CD14-positive monocyte (primary cell): Measurements from ENCODE around the gene AFG1L. TPM values are rescaled to one million over a fixed set of nuclear protein-coding genes. Genes with fewer than 3 reads are reported as not detected.

ENCODE experiments used
- DNase-seq, 3 donors: peaks; one replicate each; pipeline ENCODE4 v3.0.0-alpha.2; 2011 to 2022
- H2AFZ ChIP-seq: 2 replicates; pipeline ENCODE4 v1.6.0; 2012; ENCODE audit warnings: mild to moderate bottlenecking, low read depth, low read length, inconsistent platforms; ENCODE audit not compliant: insufficient read depth, poor library complexity, severe bottlenecking
- H3K27ac ChIP-seq, 2 donors: 1 replicate in 1 of 2; 2 replicates in 1 of 2; pipeline ENCODE4 v1.5.1; 2012 to 2013; ENCODE audit warnings: low read length in 2 of 2, control low read depth in 1 of 2, inconsistent platforms in 1 of 2, low read depth in 1 of 2, mild to moderate bottlenecking in 1 of 2
- H3K27me3 ChIP-seq, 2 donors: one replicate each; pipeline versions ENCODE4 v1.6.0 to v1.6.1; 2011 to 2013; ENCODE audit warnings: low read length in 2 of 2; ENCODE audit not compliant: control insufficient read depth in 2 of 2, insufficient read depth in 2 of 2
- H3K36me3 ChIP-seq, 2 donors: replicated peaks in 1 of 2; 1 replicate in 1 of 2; 2 replicates in 1 of 2; pipeline versions ENCODE4 v1.5.1 to v1.6.1; 2012 to 2013; ENCODE audit warnings: low read length in 2 of 2, control low read depth in 1 of 2, inconsistent platforms in 1 of 2, mild to moderate bottlenecking in 1 of 2; ENCODE audit not compliant: insufficient read depth in 2 of 2, control insufficient read depth in 1 of 2
- H3K4me1 ChIP-seq, 2 donors: 1 replicate in 1 of 2; 2 replicates in 1 of 2; pipeline versions ENCODE4 v1.5.1 to v1.6.1; 2012 to 2013; ENCODE audit warnings: low read length in 2 of 2, control low read depth in 1 of 2, inconsistent platforms in 1 of 2, mild to moderate bottlenecking in 1 of 2, moderate library complexity in 1 of 2; ENCODE audit not compliant: insufficient read depth in 2 of 2, control insufficient read depth in 1 of 2
- H3K4me2 ChIP-seq: replicated peaks from 2 replicates; pipeline ENCODE3; 2012; ENCODE audit warnings: low read length, moderate library complexity, mild to moderate bottlenecking; ENCODE audit not compliant: poor library complexity, severe bottlenecking; ENCODE audit errors: extremely low read depth
- H3K4me3 ChIP-seq, 3 experiments: fragments of 200-600 bp in 1 of 3; sonication (generic) in 1 of 3; replicated peaks in 1 of 3; 1 replicate in 2 of 3; 2 replicates in 1 of 3; pipeline ENCODE4 v1.5.1; 2011 to 2013; ENCODE audit warnings: low read length in 3 of 3, mild to moderate bottlenecking in 3 of 3, control low read depth in 2 of 3, low read depth in 2 of 3, inconsistent platforms in 1 of 3, moderate library complexity in 1 of 3
- H3K79me2 ChIP-seq: 2 replicates; pipeline ENCODE4 v1.6.0; 2012; ENCODE audit warnings: mild to moderate bottlenecking, control low read depth, inconsistent platforms, low read length, moderate library complexity; ENCODE audit not compliant: insufficient read depth
- H3K9ac ChIP-seq: 2 replicates; pipeline ENCODE4 v1.6.0; 2017; ENCODE audit warnings: low read length, mild to moderate bottlenecking; ENCODE audit not compliant: insufficient read depth, poor library complexity, severe bottlenecking
- H3K9me3 ChIP-seq, 2 donors: replicated peaks in 1 of 2; 1 replicate in 1 of 2; 2 replicates in 1 of 2; pipeline versions ENCODE4 v1.5.1 to v1.6.1; 2012 to 2013; ENCODE audit warnings: low read length in 2 of 2, control low read depth in 1 of 2; ENCODE audit not compliant: control insufficient read depth in 1 of 2, insufficient read depth in 1 of 2
- H4K20me1 ChIP-seq: 2 replicates; pipeline ENCODE4 v1.6.0; 2012; ENCODE audit warnings: mild to moderate bottlenecking, low read length, control low read depth, moderate library complexity; ENCODE audit not compliant: insufficient read depth
- H3K27ac Mint-ChIP-seq, 7 donors: one replicate each; pipeline ENCODE4 v1.8.0; 2020; ENCODE audit warnings: mild to moderate bottlenecking in 7 of 7, mixed read lengths in 7 of 7, moderate library complexity in 6 of 7, inconsistent platforms in 2 of 7
- H3K27me3 Mint-ChIP-seq, 3 donors: one replicate each; pipeline ENCODE4 v1.8.0; 2021 to 2022; ENCODE audit warnings: low read depth in 3 of 3, mild to moderate bottlenecking in 3 of 3, mixed read lengths in 3 of 3, moderate library complexity in 3 of 3, inconsistent platforms in 1 of 3
- H3K36me3 Mint-ChIP-seq, 2 donors: one replicate each; pipeline ENCODE4 v1.8.0; 2020; ENCODE audit warnings: mixed read lengths in 2 of 2, inconsistent platforms in 1 of 2, mild to moderate bottlenecking in 1 of 2
- H3K4me1 Mint-ChIP-seq: one replicate; pipeline ENCODE4 v1.8.0; 2020; ENCODE audit warnings: mild to moderate bottlenecking, mixed read lengths
- H3K4me3 Mint-ChIP-seq, 2 donors: one replicate each; pipeline ENCODE4 v1.8.0; 2020; ENCODE audit warnings: mild to moderate bottlenecking in 2 of 2, mixed read lengths in 2 of 2, moderate library complexity in 1 of 2
- H3K9me3 Mint-ChIP-seq, 7 donors: one replicate each; pipeline ENCODE4 v1.8.0; 2020 to 2022; ENCODE audit warnings: mixed read lengths in 7 of 7, mild to moderate bottlenecking in 6 of 7, moderate library complexity in 6 of 7, inconsistent platforms in 2 of 7
- CTCF ChIP-seq: fragments of 200-600 bp; IDR thresholded peaks from one replicate; pipeline ENCODE4 v1.8.0; 2022; ENCODE audit warnings: antibody characterized with exemption, mild to moderate bottlenecking
- WGBS: methylation state at CpG from one replicate; pipeline ENCODE4 v1.1.5; 2013; ENCODE audit warnings: missing lambda C conversion rate; ENCODE audit not compliant: insufficient coverage; 5-methylcytosine and 5-hydroxymethylcytosine counted together
- intact Hi-C, 2 donors: fragments of 100-400 bp; cut with micrococcal nuclease; formaldehyde crosslinking; loops; one replicate each; pipeline versions ENCODE4 v1.15.0 to v1.15.1; 2023
- polyA plus RNA-seq, 3 donors: library from polyadenylated mRNA; depleted of rRNA in 1 of 3; unstranded in 2 of 3; stranded (reverse) in 1 of 3; fragments of 300-500 nt in 2 of 3; fragments of >200 nt in 1 of 3; fragmentation: Illumina TruSeq in 2 of 3; gene quantifications; 1 replicate in 2 of 3; 2 replicates in 1 of 3; pipeline ENCODE4 v1.2.3, GENCODE V29; 2012 to 2021

Gene AFG1L
- polyA plus RNA-seq, 3 donors, result 0.95 to 2.8 (median 2.7) TPM

GRCh38 chr6:108295676-108296075 lies 822 bp downstream of the AFG1L start:
- H3K27ac Mint-ChIP-seq, result peak overlapping the region; percentile 97 to 100 (median 99)
- TF ChIP-seq CTCF, result no peak

GRCh38 chr6:108302386-108302785 lies 7.5 kb downstream of the AFG1L start:
- WGBS, result 83% methylated on average over 1 of the region's 5 CpGs
- H3K27ac Mint-ChIP-seq, result no peak overlapping the region
- Histone ChIP-seq H2AFZ (no peak overlapping the region), H3K4me3 (no peak overlapping the region), H3K27me3 (no peaks in the 10 kb centered on the region), H4K20me1 (no peaks in the 10 kb centered on the region), H3K4me2 (no peak overlapping the region), H3K4me1 (no peaks in the 10 kb centered on the region), H3K27ac (no peak overlapping the region), H3K79me2 (peaks cover 1% of the 10 kb centered on the region), H3K9me3 (no peaks in the 10 kb centered on the region), H3K36me3 (no peaks in the 10 kb centered on the region), H3K9ac (no peak overlapping the region)
- intact Hi-C loops, result no loop called here
- no peak overlapping the region for H3K4me3 Mint-ChIP-seq
- H3K4me1 Mint-ChIP-seq, result peaks cover 10% of the 10 kb centered on the region
- no peaks in the 10 kb centered on the region for H3K9me3 Mint-ChIP-seq
- peaks cover 0 to 3% of the 10 kb centered on the region in 2 donors for H3K36me3 Mint-ChIP-seq
- no peak for DNase-seq
- no peak for TF ChIP-seq CTCF
- H3K27me3 Mint-ChIP-seq, result no peaks in the 10 kb centered on the region

More at GRCh38 chr6:108295676-108296075, 822 bp downstream of the AFG1L start:
- Histone ChIP-seq H3K79me2 (peaks cover 19% of the 10 kb centered on the region), H3K4me3 (peak overlapping the region; percentile 69 to 93 (median 74)), H3K27ac (peak overlapping the region; percentile 95 to 97), H3K36me3 (no peaks in the 10 kb centered on the region), H3K27me3 (no peaks in the 10 kb centered on the region), H3K9me3 (no peaks in the 10 kb centered on the region), H2AFZ (peak overlapping the region; percentile 98), H3K4me1 (peaks cover 12 to 17% of the 10 kb centered on the region in 2 donors), H4K20me1 (no peaks in the 10 kb centered on the region), H3K9ac (peak overlapping the region; percentile 93), H3K4me2 (peak overlapping the region; percentile 82)
- Mint-ChIP-seq H3K4me3 (peak overlapping the region; percentile 94 to 98), H3K36me3 (no peaks in the 10 kb centered on the region), H3K27me3 (no peaks in the 10 kb centered on the region), H3K4me1 (peaks cover 27% of the 10 kb centered on the region), H3K9me3 (peaks cover 0 to 3% (median 0%) of the 10 kb centered on the region in 7 donors)
- intact Hi-C loops, result loop anchor here in 1 of 2 donors (2.0 kb wide), 1 partner anchor 35 kb away; the partner anchor contains the start of gene SNX3
- no peak for DNase-seq
- WGBS, result no CpG with 5 or more reads among the region's 7 CpGs
